IMR-90 (cell line): ENCODE measurements around the gene DLL1. TPM values are rescaled to one million over a fixed set of nuclear protein-coding genes. Genes with fewer than 3 reads are reported as not detected.

ENCODE experiments used
- ATAC-seq: fragments of 200-7000 bp; cut with Tn5 transposase; 2 replicates; pipeline ENCODE4 v1.9.1; 2020; ENCODE audit warnings: low read depth, mild to moderate bottlenecking, moderate library complexity
- BruUV-seq: library from RNA; stranded (reverse); fragments of 400-500 nt; replicated peaks from 2 replicates; lab custom pipeline; 2021; lab: Mats Ljungman, UMichigan
- CTCF ChIA-PET: fragments of 300-600 bp; formaldehyde crosslinking; extraction: SDS; loops from one replicate; lab custom pipeline; 2021; ENCODE audit warnings: antibody characterized with exemption; lab: Yijun Ruan, JAX
- POLR2A ChIA-PET: fragments of 300-600 bp; sonication (Branson Sonifier 250); formaldehyde crosslinking; loops from one replicate; lab custom pipeline; 2022; ENCODE audit warnings: antibody characterized with exemption; ENCODE audit not compliant: unreplicated experiment; lab: Charles Lee
- DNase-seq: peaks from one replicate; pipeline ENCODE4 v3.0.0; 2013
- H2AFZ ChIP-seq: replicated peaks from 2 replicates; pipeline ENCODE3; 2013; ENCODE audit warnings: low read length, mild to moderate bottlenecking; ENCODE audit not compliant: poor library complexity
- H2AK5ac ChIP-seq: 2 replicates; pipeline ENCODE4 v1.6.1; 2013; ENCODE audit warnings: low read depth, low read length, inconsistent platforms
- H2AK9ac ChIP-seq: replicated peaks from 2 replicates; pipeline ENCODE3; 2013; ENCODE audit warnings: mild to moderate bottlenecking, low read depth, low read length, moderate library complexity; ENCODE audit not compliant: poor library complexity
- H2BK120ac ChIP-seq: 2 replicates; pipeline ENCODE4 v1.6.1; 2013; ENCODE audit warnings: low read depth, low read length, inconsistent platforms
- H2BK15ac ChIP-seq: 3 replicates; pipeline ENCODE4 v1.6.1; 2013; ENCODE audit warnings: low read depth, low read length, inconsistent platforms
- H2BK20ac ChIP-seq: 2 replicates; pipeline ENCODE4 v1.6.1; 2013; ENCODE audit warnings: low read depth, mild to moderate bottlenecking, inconsistent platforms, low read length, moderate library complexity
- H2BK5ac ChIP-seq: 2 replicates; pipeline ENCODE4 v1.6.1; 2013; ENCODE audit warnings: mild to moderate bottlenecking, low read depth, low read length, inconsistent platforms; ENCODE audit not compliant: poor library complexity, severe bottlenecking
- H3K14ac ChIP-seq: replicated peaks from 2 replicates; pipeline ENCODE4 v1.6.1; 2013; ENCODE audit warnings: low read depth, low read length, inconsistent platforms
- H3K18ac ChIP-seq: 2 replicates; pipeline ENCODE4 v1.6.1; 2013; ENCODE audit warnings: low read depth, low read length, control low read depth
- H3K23ac ChIP-seq: 2 replicates; pipeline ENCODE4 v1.6.1; 2013; ENCODE audit warnings: low read depth, low read length, inconsistent platforms
- H3K27ac ChIP-seq: 2 replicates; pipeline ENCODE4 v1.5.1; 2013; ENCODE audit warnings: mild to moderate bottlenecking, control low read depth, low read length; ENCODE audit not compliant: insufficient read depth
- H3K27me3 ChIP-seq: 2 replicates; pipeline ENCODE4 v1.6.1; 2013; ENCODE audit warnings: low read length; ENCODE audit not compliant: control insufficient read depth, insufficient read depth
- H3K36me3 ChIP-seq: 2 replicates; pipeline ENCODE4 v1.6.1; 2013; ENCODE audit warnings: low read length, mixed read lengths; ENCODE audit not compliant: control insufficient read depth, insufficient read depth
- H3K4ac ChIP-seq: 2 replicates; pipeline ENCODE4 v1.6.1; 2013; ENCODE audit warnings: low read depth, low read length, inconsistent platforms
- H3K4me1 ChIP-seq: 2 replicates; pipeline ENCODE4 v1.6.1; 2013; ENCODE audit warnings: low read length, mixed read lengths; ENCODE audit not compliant: control insufficient read depth, insufficient read depth
- H3K4me2 ChIP-seq: 2 replicates; pipeline ENCODE4 v1.6.1; 2013; ENCODE audit warnings: low read depth, mild to moderate bottlenecking, control low read depth, low read length, moderate library complexity
- H3K4me3 ChIP-seq: 2 replicates; pipeline ENCODE4 v1.5.1; 2013; ENCODE audit warnings: low read depth, mild to moderate bottlenecking, control low read depth, low read length, moderate library complexity; ENCODE audit not compliant: insufficient read depth
- H3K56ac ChIP-seq: 2 replicates; pipeline ENCODE4 v1.6.1; 2013; ENCODE audit warnings: low read length, inconsistent platforms; ENCODE audit not compliant: insufficient read depth; ENCODE audit errors: extremely low read depth
- H3K79me1 ChIP-seq, 2 experiments: 2 replicates each; pipeline ENCODE4 v1.6.1; 2013; ENCODE audit warnings: low read length in 2 of 2, inconsistent platforms in 1 of 2, low read depth in 1 of 2
- H3K9ac ChIP-seq: 2 replicates; pipeline ENCODE4 v1.6.1; 2013; ENCODE audit warnings: low read depth, low read length, control low read depth
- H3K9me1 ChIP-seq: 2 replicates; pipeline ENCODE4 v1.6.1; 2013; ENCODE audit warnings: low read length, inconsistent platforms; ENCODE audit not compliant: insufficient read depth
- H3K9me3 ChIP-seq: 2 replicates; pipeline ENCODE4 v1.6.1; 2013; ENCODE audit warnings: low read length; ENCODE audit not compliant: control insufficient read depth, insufficient read depth
- H4K20me1 ChIP-seq: 2 replicates; pipeline ENCODE4 v1.6.1; 2013; ENCODE audit warnings: low read length, inconsistent platforms; ENCODE audit not compliant: insufficient read depth
- H4K5ac ChIP-seq: 2 replicates; pipeline ENCODE4 v1.6.1; 2013; ENCODE audit warnings: mild to moderate bottlenecking, low read depth, low read length, control low read depth
- H4K8ac ChIP-seq, 2 experiments: 2 replicates each; pipeline ENCODE4 v1.6.1; 2013; ENCODE audit warnings: low read depth in 2 of 2, low read length in 2 of 2, control low read depth in 1 of 2, inconsistent platforms in 1 of 2
- H4K91ac ChIP-seq: 2 replicates; pipeline ENCODE4 v1.6.1; 2013; ENCODE audit warnings: low read depth, low read length, inconsistent platforms; ENCODE audit not compliant: insufficient read depth
- CEBPB ChIP-seq: IDR thresholded peaks from 2 replicates; pipeline ENCODE4 v1.6.1; 2012; ENCODE audit warnings: low read depth, low read length, improper control_type of control experiment
- CTCF ChIP-seq: conservative IDR thresholded peaks from 2 replicates; pipeline ENCODE4 v1.5.1; 2012; ENCODE audit warnings: mild to moderate bottlenecking, low read depth, low read length, improper control_type of control experiment
- FOS ChIP-seq: fragments of 150-350 bp; IDR thresholded peaks from 2 replicates; pipeline ENCODE4 v1.6.1; 2016; ENCODE audit warnings: low read depth, low read length
- MAZ ChIP-seq: IDR thresholded peaks from 2 replicates; pipeline ENCODE4 v1.6.1; 2012; ENCODE audit warnings: low read depth, mild to moderate bottlenecking, low read length, improper control_type of control experiment, moderate library complexity, borderline replicate concordance
- MXI1 ChIP-seq: IDR thresholded peaks from 2 replicates; pipeline ENCODE4 v1.6.1; 2012; ENCODE audit warnings: low read depth, mild to moderate bottlenecking, low read length, moderate library complexity, borderline replicate concordance
- RAD21 ChIP-seq: IDR thresholded peaks from 2 replicates; pipeline ENCODE4 v1.6.1; 2012; ENCODE audit warnings: low read length, improper control_type of control experiment
- RFX5 ChIP-seq: IDR thresholded peaks from 2 replicates; pipeline ENCODE4 v1.8.0; 2012; ENCODE audit warnings: low read depth, mild to moderate bottlenecking, low read length, moderate library complexity
- SMC3 ChIP-seq: fragments of 150-350 bp; IDR thresholded peaks from 2 replicates; pipeline ENCODE4 v1.6.1; 2016; ENCODE audit warnings: low read depth, mild to moderate bottlenecking, antibody characterized with exemption, low read length, moderate library complexity
- WGBS, 2 experiments: methylation state at CpG; one replicate each; pipeline versions ENCODE4 v1.1.5 to v1.1.7; 2013; ENCODE audit warnings: missing lambda C conversion rate in 2 of 2; ENCODE audit not compliant: insufficient read length in 1 of 2; ENCODE audit errors: extremely low coverage in 2 of 2; 5-methylcytosine and 5-hydroxymethylcytosine counted together
- dilution Hi-C: fragments of 300-500 bp; cut with HindIII; formaldehyde crosslinking; loops from one replicate; pipeline ENCODE4 v1.14.3; 2018; ENCODE audit warnings: low sequenced_read_pairs; ENCODE audit not compliant: unreplicated experiment
- in situ Hi-C: fragments of 300-500 bp; cut with MboI; formaldehyde crosslinking; loops from 3 replicates; pipeline ENCODE4 v1.14.3; 2019; ENCODE audit warnings: low sequenced_read_pairs, inconsistent platforms, mixed read lengths
- intact Hi-C: fragments of 100-400 bp; cut with micrococcal nuclease; formaldehyde crosslinking; loops from 2 replicates; pipeline ENCODE4 v1.10.0; 2022
- polyA plus RNA-seq, 3 experiments: library from polyadenylated mRNA; depleted of rRNA; stranded (reverse); fragments of >200 nt; gene quantifications; 2 replicates each; pipeline ENCODE4 v1.2.3, GENCODE V29; 2012; ENCODE audit warnings: low replicate concordance in 1 of 3
- total RNA-seq: library from RNA; depleted of rRNA; stranded (reverse); fragments of >200 nt; gene quantifications from 2 replicates; pipeline ENCODE4 v1.2.3, GENCODE V29; 2012
- TF ChIP-seq, protein P1 (sequence below): fragments of 150-350 bp; IDR thresholded peaks from 2 replicates; pipeline ENCODE4 v1.6.1; 2017; ENCODE audit warnings: mild to moderate bottlenecking, antibody characterized with exemption, low read length, low read depth

The DLL1 gene
- total and polyA plus RNA-seq, 2 of the 4 experiments (the other 2 are of a cell fraction), result under 0.01 to 0.31 TPM

DNA sequence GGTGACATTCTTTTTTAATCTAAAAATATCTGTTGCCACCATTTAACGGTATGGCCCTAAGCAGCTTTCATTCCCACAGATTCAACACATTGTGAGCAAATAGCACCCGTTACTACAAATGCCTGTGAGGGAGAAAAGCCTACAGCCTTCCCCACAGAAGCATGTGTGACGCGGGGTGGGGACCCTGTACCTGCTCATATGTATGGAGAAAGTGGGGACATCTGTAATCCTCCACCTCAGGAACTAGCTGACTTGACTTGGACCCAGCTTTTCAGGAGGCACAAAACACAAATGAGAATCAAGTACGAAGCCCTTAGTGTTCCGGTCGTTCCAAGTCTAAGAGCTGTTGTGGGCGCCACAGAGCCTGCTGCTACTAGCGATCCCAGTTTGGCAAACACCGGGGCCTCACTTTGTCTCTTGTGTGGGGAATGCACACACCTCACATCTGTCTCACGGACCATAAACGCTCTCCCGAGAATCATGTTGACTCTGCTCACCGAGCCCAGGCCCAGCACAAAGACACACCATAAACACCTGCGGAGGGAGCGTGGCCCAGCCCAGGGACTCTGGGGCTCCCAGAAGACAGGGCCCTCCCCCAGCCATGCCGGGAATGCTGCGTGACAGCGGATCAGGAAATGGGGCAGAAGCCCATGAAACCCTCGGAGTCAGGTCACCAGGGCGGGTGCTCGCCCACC, 21.6 kb downstream of the DLL1 start:
- peak; percentile 45; the same call in 1 of the 2 replicates for ATAC-seq
- H3K4me3 ChIP-seq, result no peak overlapping the region
- no peak overlapping the region for H4K5ac ChIP-seq
- H4K8ac ChIP-seq, result no peak overlapping the region
- H3K27ac ChIP-seq, result peak overlapping the region; percentile 17; the same call in 1 of the 2 replicates
- H2BK5ac ChIP-seq, result no peak overlapping the region
- in situ Hi-C loops (no loop called here), dilution Hi-C loops (no loop called here), intact Hi-C loops (no loop called here)
- no peaks in the 10 kb centered on the region for H3K36me3 ChIP-seq
- no peaks in the 10 kb centered on the region for H3K9me3 ChIP-seq
- no peak overlapping the region for H3K9ac ChIP-seq
- H3K79me1 ChIP-seq, result no peaks in the 10 kb centered on the region
- no peak overlapping the region for H2AK9ac ChIP-seq
- no peak overlapping the region for H3K14ac ChIP-seq
- CTCF ChIA-PET, result interaction anchor here (1.0 kb wide), 1 partner anchor 9 kb away, joined by 3 read pairs; no protein-coding TSS in a partner anchor
- H4K20me1 ChIP-seq, result no peaks in the 10 kb centered on the region
- H2BK20ac ChIP-seq, result no peak overlapping the region
- no peak overlapping the region for H3K23ac ChIP-seq
- H4K91ac ChIP-seq, result no peak overlapping the region
- H3K4me1 ChIP-seq, result peaks cover 9% of the 10 kb centered on the region
- no peak overlapping the region for H3K4ac ChIP-seq
- POLR2A ChIA-PET, result interaction anchor here (0.7 kb wide), 1 partner anchor 15 kb away, joined by 3 read pairs; no protein-coding TSS in a partner anchor
- DNase-seq, result no peak
- no peak overlapping the region for H2AK5ac ChIP-seq
- no peak overlapping the region for H2BK120ac ChIP-seq
- H3K4me2 ChIP-seq, result 0 out of 2 replicates have a peak overlapping the region, but pooled peaks have one; percentile 5
- H3K9me1 ChIP-seq, result no peaks in the 10 kb centered on the region
- BruUV-seq, result no TSS peak
- 67% methylated on average over 6 of the region's 22 CpGs; no CpG with 5 or more reads in 1 of the 2 experiments for WGBS, 2 experiments
- no peak overlapping the region for H2BK15ac ChIP-seq
- peak overlapping the region; percentile 9 for H2AFZ ChIP-seq
- H3K27me3 ChIP-seq, result peaks cover 7% of the 10 kb centered on the region; the same call in 1 of the 2 replicates
- TF ChIP-seq CEBPB (no peak), MAZ (no peak), RFX5 (no peak), CTCF (no peak), SMC3 (no peak), RAD21 (no peak), MXI1 (no peak), FOS (no peak)
- TF ChIP-seq, protein P1, sequence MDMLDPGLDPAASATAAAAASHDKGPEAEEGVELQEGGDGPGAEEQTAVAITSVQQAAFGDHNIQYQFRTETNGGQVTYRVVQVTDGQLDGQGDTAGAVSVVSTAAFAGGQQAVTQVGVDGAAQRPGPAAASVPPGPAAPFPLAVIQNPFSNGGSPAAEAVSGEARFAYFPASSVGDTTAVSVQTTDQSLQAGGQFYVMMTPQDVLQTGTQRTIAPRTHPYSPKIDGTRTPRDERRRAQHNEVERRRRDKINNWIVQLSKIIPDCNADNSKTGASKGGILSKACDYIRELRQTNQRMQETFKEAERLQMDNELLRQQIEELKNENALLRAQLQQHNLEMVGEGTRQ, result no peak
- H3K56ac ChIP-seq, result no peak overlapping the region
- H3K18ac ChIP-seq, result no peak overlapping the region
